HG02588 (cell line): ENCODE results near the gene SLC3A2.
"Not testable (repeated sequence)": the region's sequence is repeated elsewhere in the genome, so short reads cannot be mapped to it uniquely, and the experiment has no call there.

ENCODE experiments used
- ATAC-seq: cut with Tn5 transposase; IDR thresholded peaks from one replicate; pipeline ENCODE4 v1.9.1; 2021; ENCODE audit warnings: mild to moderate bottlenecking, moderate library complexity; ENCODE audit not compliant: unreplicated experiment

The SLC3A2 gene

DNA sequence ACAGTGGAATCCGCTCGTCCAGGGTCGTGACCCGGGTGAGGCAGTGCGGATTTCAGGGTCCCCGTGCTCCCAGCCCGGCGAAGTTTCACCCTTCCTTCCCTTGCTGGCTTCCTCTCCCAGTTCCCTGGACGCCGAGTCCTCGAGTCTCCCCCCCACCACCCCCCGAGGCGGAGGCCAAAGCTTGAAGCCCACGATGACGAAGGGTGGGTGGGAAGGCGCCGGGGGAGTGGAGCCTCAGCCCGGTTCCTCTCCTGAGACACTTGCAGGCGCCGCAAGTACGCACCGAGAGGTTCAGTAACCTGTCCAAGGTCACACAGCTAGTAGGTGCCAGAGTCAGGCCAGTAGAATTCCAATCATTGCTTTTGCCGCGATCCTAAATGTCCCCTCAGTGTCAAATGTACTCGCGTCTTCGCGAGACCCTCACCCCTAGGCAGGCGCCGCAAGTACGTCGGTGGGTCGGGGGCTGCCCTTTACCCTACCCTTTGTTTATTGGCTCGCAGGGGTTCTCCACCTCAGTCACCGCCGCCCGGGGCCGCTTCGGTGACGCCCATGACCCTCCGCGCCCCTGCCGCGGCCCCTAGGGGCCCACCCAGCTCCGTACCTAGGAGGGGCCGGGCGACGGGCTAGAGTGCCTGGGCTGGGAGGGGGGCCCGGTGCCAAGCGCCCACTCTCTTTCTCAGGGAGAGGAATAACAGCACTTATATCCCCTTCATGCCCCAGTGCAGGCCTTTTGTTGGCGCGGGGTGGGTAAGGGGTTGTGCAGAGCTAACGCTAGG, 46.2 kb downstream of the SLC3A2 start:
- ATAC-seq, result no peak

DNA sequence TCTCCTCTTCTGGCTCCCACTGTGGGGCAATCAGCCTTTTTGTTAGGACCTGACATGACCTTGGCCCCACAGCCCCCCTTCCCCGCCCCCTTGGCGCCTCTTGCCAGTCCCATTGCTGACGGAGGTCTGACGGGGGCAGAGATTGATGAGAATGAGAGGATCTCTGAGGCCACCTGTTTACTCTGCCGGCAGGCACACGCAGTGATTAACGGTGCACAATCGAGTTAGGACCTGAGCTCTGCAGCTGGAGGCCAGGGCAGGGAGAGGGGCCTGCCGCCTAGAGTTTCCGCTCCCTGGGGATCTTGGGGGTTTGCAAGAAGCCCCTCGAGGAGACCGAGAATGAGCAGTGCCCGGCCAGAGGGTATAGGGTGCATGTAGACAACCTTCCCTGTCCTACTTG, 47.3 kb downstream of the SLC3A2 start:
- ATAC-seq, result no peak

DNA sequence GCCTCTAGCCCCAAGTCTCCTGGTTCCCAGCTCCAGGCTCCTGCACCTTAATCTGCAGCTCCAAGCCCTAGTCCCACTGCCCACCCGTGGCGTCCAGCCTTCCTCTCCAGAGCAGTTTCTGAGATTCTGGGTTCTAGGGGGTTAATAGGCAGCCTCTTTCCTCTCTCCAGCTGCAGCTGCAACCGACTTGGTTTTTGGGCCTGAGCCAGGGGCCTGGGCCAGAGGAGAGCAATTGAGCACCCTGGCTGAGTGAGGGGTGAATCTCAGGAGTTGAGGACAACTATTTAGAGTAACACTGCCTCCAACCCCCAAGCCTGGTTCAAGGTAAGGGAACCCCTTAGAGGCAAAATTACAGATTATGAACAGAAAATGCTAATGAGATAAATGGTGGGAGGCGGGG, 49.5 kb downstream of the SLC3A2 start:
- ATAC-seq, result no peak

DNA sequence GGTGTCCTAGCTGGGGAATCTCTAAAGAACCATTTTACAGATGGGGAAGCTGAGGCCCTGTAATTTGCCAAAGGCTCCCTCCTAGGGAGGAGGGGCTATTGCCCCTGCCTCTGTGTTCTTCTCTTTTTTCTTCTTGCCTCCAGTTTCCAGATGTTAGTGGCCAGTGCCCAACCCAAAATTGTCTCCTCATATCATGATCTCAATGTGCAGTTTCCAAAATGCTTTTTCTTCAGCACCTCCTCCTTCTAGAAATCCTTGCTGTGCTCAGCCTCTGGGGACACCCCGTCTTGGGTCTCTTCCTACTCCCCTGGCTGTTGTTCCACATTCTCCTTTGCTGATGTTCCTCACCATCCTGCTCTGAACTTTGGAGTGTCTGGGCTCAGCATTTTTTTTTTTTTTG, 50.0 kb downstream of the SLC3A2 start:
- ATAC-seq, result no peak

DNA sequence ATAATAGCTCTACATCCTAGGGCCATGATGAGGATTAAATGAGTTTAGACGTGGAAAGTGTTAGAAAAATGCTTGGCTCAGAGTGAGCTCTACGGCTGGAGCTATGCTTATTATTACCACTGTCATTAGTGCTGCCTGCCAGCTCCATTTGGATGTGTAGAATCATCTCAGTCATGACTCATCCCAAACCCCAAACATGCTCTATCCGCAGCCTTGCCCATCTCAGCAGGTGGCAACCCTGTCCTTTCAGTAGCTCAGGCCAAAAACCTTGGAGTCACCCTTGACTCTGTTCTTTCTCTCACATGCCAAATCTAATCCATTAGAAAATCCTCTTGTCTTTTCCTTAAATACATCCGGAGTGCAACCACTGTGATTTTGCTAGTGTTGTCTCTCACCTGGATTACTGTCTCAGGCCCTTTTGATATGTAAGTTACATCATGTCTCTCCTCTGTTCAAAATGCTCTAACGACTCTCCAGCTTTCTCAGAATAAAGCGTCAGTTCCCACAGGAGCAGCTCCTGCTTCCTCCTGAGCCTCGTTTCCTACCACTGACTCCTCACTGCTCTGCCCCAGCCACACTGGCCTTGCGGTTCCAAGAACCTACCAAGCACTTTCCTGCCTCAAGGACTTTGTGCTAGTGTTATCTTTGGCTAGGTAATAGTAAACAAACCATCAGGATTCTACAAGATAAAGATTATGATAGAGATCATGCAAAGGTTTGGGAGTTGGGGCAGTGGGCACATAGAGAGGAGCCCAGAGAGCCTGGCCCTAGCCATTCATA, 51.0 kb downstream of the SLC3A2 start:
- no peak for ATAC-seq

DNA sequence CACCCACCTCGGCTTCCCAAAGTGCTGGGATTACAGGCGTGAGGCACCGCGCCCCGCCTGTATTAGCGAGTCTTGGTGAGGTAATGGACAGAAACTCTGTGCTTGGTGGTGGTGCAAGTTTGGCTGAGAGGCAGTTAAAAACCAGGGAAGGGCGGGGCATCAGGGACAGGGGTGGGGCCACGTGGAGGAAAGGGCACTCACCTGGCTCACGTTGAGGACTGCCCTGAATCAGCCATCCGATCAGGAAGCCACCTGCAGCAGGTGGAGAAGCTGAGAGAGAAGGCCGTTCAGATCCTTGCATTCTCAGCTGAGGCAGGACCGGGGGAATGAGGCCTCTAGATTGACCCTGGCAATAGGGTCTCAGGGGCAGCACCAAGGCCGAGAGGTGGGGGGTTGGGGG, 52.6 kb downstream of the SLC3A2 start:
- no peak for ATAC-seq

DNA sequence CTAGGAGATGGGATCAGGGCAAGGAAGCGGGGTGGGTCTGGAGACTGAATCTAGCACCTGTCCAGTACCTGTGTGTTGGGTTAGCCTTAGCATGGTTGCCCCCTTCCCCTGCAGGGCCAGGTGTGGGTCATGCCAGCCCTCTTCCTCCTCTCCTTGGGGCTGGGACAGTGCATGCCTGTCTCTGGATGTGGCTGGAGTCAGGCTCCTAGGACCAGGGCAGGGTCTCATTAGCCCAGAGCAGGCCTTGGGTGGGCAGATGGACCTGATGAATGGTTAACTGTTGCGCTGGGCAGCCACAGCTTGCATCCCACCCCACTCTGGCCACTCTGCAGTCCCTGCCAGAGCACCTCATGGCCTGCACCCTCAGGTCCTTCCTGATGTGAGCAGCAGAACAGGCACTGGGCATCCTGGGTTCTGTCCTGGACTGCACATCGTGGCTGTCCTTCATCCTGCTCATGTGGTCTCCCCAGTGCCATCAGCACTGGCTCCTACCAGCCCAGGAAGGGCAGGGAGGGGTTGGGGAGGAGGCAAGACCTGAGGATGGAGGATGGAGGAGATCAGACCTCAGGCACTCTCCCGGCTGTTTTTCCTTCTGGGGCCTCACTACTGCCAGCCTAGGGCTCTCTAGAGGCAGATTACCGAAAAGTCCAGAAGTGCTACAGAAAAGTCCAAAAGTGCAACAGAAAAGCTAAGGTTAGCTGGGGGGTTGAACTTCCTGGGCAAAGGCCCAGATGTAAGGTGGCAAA, 53.2 kb downstream of the SLC3A2 start:
- ATAC-seq, result no peak

DNA sequence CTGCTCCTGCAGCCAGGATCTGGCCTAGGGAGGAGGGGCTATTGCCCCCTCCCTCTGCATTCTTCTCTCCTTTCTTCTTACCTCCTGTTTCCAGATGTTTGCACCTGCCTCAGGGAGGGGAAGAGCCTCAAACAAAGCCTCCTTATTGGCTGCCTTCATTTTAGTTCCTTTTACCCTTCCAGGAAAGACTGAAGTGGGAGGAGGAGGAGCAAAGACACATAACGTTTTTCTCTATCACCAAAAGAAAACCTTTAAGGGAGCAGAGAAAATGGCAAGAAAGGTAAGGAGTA, 53.7 kb downstream of the SLC3A2 start:
- no peak for ATAC-seq

DNA sequence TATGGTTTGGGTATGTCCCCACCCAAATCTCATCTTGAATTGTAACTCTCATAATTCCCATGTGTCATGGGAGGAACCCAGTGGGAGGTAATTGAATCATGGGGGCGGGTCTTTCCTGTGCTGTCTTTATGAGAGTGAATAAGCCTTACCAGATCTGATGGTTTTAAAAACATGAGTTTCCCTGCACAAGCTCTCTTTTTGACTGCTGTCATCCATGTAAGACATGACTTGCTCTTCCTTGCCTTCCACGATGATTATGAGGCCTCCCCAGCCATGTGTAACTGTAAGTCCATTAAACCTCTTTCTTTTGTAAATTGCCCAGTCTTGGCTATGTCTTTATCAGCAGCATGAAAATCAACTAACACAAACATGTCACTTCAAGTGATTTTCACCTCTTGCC, 56.8 kb downstream of the SLC3A2 start:
- not testable (repeated sequence) for ATAC-seq
